ENCODE results near the gene KLHL8.

Gene KLHL8

GRCh38 chr4:87120010-87120409 is 100.4 kb downstream of the KLHL8 start:
- no peak for DNase-seq

GRCh38 chr4:87118826-87119225 is 101.6 kb downstream of the KLHL8 start:
- no peak for DNase-seq

DNA sequence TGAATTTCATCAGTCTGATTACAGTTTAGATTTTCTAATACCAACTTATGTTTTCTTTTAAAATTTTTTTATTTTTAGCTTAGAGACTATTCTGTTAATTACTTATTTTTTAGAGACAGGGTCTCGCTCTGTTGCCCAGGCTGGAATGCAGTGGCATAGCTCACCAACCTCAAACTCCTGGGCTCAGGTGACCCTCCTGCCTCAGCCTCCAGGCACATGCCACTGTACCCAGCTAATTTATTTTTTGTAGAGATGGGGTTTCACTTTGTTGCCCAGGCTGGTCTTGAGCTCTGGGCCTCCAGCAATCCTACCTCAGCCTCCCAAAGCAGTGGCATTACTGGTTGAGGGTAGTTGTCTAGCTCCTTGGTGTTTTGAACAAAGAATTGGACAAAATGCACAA is 102.0 kb downstream of the KLHL8 start:
- DNase-seq: no peak

DNA sequence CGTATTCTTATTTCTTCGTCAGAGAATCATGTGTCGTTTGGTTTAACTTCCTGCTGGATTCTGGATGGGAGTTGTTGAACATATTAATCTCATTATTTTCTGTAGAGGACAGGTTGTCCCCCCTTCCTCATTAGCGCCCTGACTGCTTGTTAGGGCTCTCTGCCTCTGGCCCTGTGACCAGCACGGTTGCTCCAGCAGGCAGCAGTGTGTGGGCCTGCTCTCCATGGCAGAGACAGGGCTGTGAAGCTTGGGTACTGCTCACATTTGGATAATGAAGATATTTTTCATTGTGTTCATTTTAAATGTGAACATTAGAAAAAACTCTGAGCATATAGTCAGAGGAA is 102.7 kb downstream of the KLHL8 start:
- no peak for DNase-seq

DNA sequence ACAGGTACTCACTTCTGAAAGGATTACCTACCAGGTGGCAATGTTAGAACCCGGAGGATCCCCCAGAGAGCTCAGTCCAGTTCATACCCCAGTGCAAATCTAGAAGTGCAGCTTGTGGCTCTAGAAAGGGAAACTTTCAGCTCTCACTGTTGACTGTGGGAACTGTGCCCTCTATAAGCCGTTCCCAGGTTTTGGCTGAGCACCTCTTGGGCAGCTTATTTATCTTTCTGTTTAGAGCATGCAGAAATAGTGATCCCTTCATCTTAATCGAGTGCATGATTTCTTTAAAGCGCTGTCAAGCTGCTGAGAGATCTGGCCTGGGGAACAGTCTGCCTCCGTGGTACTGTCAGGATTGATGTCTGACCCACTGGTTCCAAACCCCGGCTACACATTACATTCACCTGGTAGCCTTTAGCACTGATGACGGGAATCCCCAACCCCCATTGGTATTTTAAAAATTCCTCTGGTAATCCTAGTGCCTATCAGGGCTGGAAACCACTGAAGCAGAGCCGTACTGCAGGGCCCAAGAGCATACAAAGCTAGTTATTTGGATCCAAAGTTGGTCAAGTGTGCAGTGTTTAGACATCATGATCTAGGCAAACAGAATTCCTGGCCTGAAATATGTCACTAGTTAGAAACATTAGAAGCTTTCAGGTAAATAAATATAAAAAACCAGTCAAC is 103.2 kb downstream of the KLHL8 start:
- DNase-seq: no peak

- no peak for DNase-seq
These were observed 104.2 kb downstream of the KLHL8 start for GRCh38 chr4:87116231-87116630.

DNA sequence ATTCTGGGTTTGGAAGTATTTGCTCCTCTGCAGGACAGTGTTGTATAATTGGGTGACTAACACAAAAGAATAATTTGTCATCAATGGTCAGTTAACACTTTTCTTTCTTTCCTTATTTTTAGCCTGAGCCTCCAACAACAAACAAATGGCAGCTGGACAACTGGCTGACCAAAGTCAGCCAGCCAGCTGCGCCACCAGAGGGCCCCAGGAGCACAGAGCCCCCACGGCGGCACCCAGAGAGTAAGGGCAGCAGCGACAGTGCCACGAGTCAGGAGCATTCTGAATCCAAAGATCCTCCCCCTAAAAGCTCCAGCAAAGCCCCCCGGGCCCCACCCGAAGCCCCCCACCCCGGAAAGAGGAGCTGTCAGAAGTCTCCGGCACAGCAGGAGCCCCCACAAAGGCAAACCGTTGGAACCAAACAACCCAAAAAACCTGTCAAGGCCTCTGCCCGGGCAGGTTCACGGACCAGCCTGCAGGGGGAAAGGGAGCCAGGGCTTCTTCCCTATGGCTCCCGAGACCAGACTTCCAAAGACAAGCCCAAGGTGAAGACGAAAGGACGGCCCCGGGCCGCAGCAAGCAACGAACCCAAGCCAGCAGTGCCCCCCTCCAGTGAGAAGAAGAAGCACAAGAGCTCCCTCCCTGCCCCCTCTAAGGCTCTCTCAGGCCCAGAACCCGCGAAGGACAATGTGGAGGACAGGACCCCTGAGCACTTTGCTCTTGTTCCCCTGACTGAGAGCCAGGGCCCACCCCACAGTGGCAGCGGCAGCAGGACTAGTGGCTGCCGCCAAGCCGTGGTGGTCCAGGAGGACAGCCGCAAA is 106.0 kb downstream of the KLHL8 start:
- no peak for DNase-seq

- DNase-seq: no peak
These were observed 108.4 kb downstream of the KLHL8 start for GRCh38 chr4:87112063-87112462.

Data from activated CD4-positive, alpha-beta T cell treated with anti-CD3 and anti-CD28 coated beads for 1 hour (primary cell).